ENCODE data around the gene MAGI1. TPM values are rescaled to one million over a fixed set of nuclear protein-coding genes. Genes with fewer than 3 reads are reported as not detected.
"Not testable (repeated sequence)": the region's sequence is repeated elsewhere in the genome, so short reads cannot be mapped to it uniquely, and the experiment has no call there.

MAGI1 gene
- total RNA-seq, 1 donor from 2014 or later: 0.48 TPM

GRCh38 chr3:65573548-65574116 lies 465.1 kb downstream of the MAGI1 start:
- intact Hi-C loops (cut with micrococcal nuclease): no loop called here

- intact Hi-C loops (cut with micrococcal nuclease): no loop called here
These were observed 466.4 kb downstream of the MAGI1 start for GRCh38 chr3:65572175-65572777.

- intact Hi-C loops (cut with micrococcal nuclease): no loop called here
These were observed 468.8 kb downstream of the MAGI1 start for GRCh38 chr3:65569845-65570405.

DNA sequence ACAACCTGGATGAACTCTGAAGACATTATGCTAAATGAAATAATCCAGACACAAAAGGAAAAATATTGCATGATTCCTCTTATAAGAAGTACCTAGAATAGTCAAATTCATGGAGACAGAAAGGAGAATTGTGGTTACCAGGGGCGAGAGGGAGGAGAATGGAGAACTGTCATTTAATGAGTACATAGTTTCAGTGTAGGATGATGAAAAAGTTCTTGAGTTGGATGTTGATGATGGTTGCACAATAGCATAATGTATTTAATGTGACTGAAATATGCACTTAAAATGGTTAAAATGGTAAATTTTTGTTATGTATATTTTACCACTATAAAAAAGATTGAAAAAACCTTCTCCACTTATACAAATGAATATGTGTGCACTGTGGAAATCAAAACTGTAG lies 469.6 kb downstream of the MAGI1 start:
- intact Hi-C loops (cut with micrococcal nuclease): no loop called here

DNA sequence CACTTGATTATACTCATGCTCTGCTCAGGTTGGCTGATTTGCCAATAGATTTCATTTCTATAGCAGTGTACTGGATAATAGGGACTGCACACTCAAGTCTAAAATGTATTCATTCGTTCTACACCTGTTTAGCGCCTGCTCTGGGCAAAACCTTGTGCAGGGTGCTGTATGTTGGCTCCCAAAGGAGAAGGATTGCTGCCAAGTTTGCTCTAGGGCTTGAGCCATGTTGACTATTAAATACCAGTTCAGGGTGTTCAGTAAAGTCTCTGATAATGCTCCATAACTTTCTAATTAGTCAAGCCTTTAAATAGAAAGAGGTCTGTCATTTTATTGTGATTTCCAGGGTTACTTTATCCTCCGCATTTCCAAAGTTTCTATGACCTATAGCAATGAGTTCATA lies 470.2 kb downstream of the MAGI1 start:
- intact Hi-C loops (cut with micrococcal nuclease): no loop called here

- intact Hi-C loops (cut with micrococcal nuclease): not testable (repeated sequence)
These were observed 473.0 kb downstream of the MAGI1 start for GRCh38 chr3:65565744-65566143.

DNA sequence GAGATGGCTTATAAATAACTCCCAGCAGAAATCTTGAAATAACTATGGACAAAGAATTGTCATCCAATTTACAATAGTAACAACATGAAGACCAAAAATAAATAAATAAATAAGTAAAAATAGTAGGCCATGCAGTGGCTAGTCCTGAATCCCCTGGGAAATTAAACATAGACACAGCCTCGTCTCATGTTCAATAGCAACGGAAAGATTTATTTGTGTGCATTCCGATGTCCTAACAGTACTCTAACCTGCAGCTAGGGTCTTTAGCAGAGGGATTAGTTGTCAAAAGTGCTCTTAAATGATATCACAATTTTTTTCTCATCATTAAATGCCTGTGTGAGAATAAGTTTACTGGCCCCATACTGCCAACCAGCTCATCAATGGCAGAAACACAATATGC lies 474.2 kb downstream of the MAGI1 start:
- intact Hi-C loops (cut with micrococcal nuclease): no loop called here

- intact Hi-C loops (cut with micrococcal nuclease): no loop called here
These were observed 474.9 kb downstream of the MAGI1 start for GRCh38 chr3:65563861-65564260.

GRCh38 chr3:65562447-65562846 lies 476.3 kb downstream of the MAGI1 start:
- intact Hi-C loops (cut with micrococcal nuclease): no loop called here

- intact Hi-C loops (cut with micrococcal nuclease): no loop called here
These were observed 477.1 kb downstream of the MAGI1 start for GRCh38 chr3:65561617-65562016.

- intact Hi-C loops (cut with micrococcal nuclease): no loop called here
These were observed 477.8 kb downstream of the MAGI1 start for GRCh38 chr3:65560901-65561300.

DNA sequence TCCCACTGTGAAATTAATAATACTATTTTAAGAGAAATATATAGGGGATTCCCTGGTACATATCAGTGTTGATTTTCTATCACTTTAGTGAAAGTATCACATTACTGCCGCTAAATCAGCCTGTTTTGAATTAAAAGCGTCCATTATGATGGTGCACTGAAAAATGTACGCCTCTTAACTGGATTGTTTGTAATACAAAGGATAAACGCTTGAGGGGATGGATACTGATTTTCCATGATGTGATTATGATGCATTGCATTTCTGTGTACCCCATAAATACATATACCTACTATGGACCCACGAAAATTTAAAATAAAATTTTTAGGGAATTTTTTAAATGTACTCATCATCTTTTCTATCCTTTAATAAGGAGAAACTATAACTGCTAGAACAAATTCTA lies 478.6 kb downstream of the MAGI1 start:
- intact Hi-C loops (cut with micrococcal nuclease): no loop called here

GRCh38 chr3:65559643-65560042 lies 479.1 kb downstream of the MAGI1 start:
- intact Hi-C loops (cut with micrococcal nuclease): no loop called here

DNA sequence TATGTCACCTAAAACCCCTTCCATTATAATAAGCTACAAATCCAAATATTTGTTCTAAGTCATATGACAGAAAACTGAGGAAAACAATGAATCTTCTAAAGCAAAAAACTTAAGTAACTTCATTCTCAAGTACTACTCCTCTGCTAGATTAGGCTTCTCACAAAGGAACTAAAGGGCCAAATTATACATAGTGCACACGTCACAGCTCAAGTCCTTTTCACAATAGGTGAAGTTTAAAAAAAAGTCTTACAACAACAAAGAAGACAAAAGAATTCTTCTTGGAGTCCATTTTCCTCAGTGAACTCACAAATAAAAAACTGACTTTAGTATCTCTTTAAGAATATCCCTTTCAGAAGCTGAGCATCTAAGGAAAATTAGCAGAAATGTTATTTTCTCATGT lies 479.9 kb downstream of the MAGI1 start:
- intact Hi-C loops (cut with micrococcal nuclease): no loop called here

DNA sequence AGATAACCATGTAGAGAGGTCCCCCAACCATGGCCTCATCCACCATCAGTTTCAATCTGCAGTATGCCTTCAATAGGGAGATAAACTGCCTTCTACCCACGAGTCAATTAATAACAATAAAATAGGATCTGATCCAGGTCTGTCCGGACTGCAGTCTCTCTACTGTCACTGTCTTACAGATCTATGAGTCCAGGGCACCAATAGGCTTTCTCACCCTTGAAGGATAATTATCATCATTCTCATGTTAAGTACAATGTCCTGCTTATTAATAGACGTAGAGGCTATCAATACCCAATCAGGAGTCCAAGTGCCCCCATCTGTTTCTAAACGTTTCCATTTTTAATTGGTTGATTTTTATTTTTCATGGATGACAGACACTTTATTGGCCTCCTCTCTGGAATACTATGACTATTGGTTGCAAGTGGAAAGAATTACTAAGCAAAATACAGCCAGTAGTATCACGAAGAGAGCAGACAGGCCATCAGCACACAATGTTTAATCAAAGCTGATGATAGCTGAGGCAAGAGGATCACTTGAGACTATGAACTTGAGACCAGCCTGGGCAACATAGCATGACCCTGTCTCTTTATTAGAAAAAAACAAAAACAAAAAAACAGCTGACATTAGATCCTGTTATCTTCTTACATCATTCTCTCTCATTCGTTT lies 480.7 kb downstream of the MAGI1 start:
- intact Hi-C loops (cut with micrococcal nuclease): no loop called here

GRCh38 chr3:65556934-65557577 lies 481.7 kb downstream of the MAGI1 start:
- intact Hi-C loops (cut with micrococcal nuclease): no loop called here

- intact Hi-C loops (cut with micrococcal nuclease): no loop called here
These were observed 486.3 kb downstream of the MAGI1 start for GRCh38 chr3:65552434-65552833.

- intact Hi-C loops (cut with micrococcal nuclease): no loop called here
These were observed 486.8 kb downstream of the MAGI1 start for GRCh38 chr3:65551945-65552344.

DNA sequence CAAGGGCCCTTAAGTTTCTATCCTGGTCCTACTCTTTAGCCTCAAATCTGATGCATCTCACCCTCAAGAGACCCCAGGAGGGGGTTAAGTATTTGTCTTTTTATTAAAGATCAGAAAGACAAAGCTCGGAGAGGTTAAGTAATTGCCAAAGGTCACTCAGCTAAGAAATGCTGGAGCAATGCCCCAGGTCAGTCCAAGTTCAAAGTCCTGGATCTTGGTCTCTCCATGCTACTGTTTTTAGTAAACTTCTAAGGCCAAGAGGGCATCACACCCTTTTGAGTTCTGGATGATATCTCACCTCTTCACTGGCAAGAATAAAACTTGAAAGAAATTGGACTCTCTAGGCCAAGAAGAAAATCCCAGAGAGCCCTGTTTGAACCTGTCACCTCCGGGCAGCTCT lies 488.6 kb downstream of the MAGI1 start:
- intact Hi-C loops (cut with micrococcal nuclease): no loop called here

DNA sequence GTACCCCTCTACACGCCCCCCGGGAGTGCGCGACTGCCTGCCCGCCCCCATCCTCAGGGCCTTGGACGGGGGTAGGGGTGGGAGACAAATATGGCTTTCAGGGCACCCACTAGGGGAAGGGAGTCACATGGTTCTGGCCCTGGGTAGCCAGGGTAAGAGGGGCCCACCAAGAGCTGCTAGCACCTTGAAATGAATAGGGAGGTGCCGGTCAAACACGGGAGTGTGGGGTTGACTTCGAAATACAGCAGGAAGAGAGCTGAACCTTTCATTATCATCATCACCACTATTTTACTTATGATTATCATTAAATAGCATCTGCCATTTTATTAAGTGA lies 489.1 kb downstream of the MAGI1 start:
- intact Hi-C loops (cut with micrococcal nuclease): no loop called here

DNA sequence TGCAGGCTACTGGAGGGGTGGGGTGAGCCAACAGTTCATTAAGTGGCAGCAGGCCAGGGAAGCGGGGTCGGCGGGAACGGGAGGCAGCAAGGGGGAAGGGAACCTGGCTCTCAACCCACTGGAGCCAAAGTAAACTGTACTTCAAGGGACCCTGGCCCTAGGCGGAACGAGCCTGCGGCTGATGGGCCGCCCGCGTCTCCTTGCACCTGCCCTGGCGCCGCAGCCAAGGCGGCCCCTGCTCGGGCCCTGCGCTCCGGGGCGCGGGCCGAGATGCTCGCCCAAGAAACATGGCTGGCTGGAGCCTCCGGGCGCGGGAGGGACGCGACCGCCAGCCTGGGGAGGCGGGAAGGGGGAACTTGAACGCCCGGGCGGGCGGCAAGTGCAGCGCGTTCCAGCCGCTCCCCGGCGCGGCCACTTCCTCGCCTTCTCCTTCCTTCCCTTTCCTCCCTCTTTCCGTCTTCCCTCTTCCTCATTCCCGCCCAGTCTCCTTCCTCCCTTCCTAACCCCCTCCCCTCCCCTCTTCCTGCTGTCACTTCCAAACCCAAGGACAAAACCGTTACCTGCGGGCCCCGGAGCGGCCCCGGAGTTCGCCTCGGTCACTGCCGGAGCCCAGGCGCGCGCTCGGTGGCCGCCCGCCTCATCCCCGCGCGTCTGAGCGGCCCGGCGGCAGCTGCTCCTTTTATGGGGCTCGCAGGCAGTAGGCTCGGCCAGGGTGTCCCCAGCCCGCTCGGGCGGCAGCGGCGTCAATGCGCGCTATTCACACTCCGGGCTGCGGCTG lies 489.7 kb downstream of the MAGI1 start:
- intact Hi-C loops (cut with micrococcal nuclease): no loop called here

GRCh38 chr3:65545429-65545828 lies 493.3 kb downstream of the MAGI1 start:
- intact Hi-C loops (cut with micrococcal nuclease): no loop called here

Data from T-helper 2 cell treated with Interferon-gamma antibody and Interleukin-4, amounts not matched to agents 100 ng/mL and 5 ng/mL, for 36 hours (primary cell).